Activated naive CD8-positive, alpha-beta T cell treated with anti-CD3 and anti-CD28 coated beads, Interleukin-2, amount 50 U/mL, for 16 hours (primary cell): Measurements from ENCODE around the gene PEX1.
A peak's percentile ranks its signal among the peaks of the same experiment; 100 is the strongest.
"Not testable (repeated sequence)": the region's sequence is repeated elsewhere in the genome, so short reads cannot be mapped to it uniquely, and the experiment has no call there.

Source experiments
- DNase-seq: peaks from one replicate; pipeline ENCODE4 v3.0.0-alpha.2; 2020; ENCODE audit warnings: low read depth, low spot score

Gene PEX1

GRCh38 chr7:92460510-92460909 lies 67.8 kb downstream of the PEX1 start:
- DNase-seq = no peak

DNA sequence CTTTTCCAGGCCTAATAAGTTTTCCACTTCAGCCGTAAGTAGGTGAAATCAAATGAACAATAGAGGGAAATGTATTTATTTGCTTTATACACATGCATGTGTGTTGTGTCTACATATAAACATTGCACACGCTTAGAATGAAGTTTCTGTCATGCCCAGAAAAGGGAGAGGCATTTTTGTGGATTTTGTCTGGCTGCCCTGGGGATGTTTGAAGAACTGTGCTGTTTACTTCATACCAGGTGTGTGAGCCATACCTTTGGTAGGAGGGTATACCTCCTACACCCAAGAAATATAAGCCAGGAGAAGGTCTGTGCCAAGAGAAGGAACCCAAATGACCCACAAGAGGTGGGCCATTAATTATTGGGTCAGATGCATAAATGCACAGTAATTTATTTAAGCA lies 68.2 kb downstream of the PEX1 start:
- no peak for DNase-seq

DNA sequence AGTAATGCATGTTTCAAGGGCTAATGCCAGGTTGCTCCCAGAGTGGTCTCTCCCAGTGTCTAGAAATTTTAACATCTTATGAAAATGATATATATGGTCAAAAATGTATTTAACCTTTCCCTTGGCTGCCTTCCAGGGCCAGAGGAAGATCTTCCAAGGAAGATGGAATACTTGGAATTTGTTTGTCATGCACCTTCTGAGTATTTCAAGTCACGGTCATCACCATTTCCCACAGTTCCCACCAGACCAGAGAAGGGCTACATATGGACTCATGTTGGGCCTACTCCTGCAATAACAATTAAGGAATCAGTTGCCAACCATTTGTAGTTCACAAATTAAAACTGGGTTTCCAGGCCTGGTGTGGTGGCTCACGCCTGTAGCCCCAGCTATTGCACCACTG lies 72.1 kb downstream of the PEX1 start:
- DNase-seq = no peak

GRCh38 chr7:92451645-92452044 lies 76.7 kb downstream of the PEX1 start:
- no peak for DNase-seq

- DNase-seq = peak; percentile 7
Measured at GRCh38 chr7:92448205-92448747, 80.0 kb downstream of the PEX1 start.

GRCh38 chr7:92447345-92448204 lies 80.7 kb downstream of the PEX1 start, which contains the start of gene GATAD1:
Gene GATAD1 (plus strand): TSS chr7:92447482. CDS start chr7:92447730, 248 bp downstream.
- DNase-seq = peak; percentile 70

GRCh38 chr7:92446869-92447344 lies 81.4 kb downstream of the PEX1 start:
- DNase-seq = no peak

GRCh38 chr7:92442720-92443119 lies 85.6 kb downstream of the PEX1 start:
- DNase-seq = not testable (repeated sequence)

DNA sequence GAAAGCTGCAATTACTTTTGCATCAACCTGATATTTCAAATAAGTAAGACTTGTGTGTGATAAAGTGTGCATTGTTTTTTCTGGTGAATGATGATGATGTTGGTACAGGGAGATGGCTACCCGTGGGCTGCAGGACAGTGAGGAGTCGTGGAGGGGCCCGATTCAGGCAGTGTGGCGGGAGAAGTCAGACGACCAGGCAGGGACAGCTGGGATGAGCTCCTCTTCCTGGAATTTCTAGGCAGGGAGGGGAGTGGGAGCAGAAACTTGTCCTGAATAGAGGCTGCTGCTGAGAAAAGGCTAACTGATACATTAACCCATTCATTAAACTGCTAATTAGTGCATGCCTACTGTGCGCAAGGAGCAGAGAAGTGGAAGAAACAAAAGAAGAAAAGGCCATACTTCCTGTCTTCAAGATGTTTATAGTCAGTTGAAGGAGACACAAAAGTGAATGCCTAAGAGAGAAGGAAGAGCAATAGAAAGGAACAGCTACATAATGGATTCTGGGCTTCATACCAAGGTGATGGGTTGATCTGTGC lies 90.3 kb downstream of the PEX1 start:
- DNase-seq = no peak
